Measurements from ENCODE around the gene NBEA.

GRCh38 chr13:34943436-34944273, 1.6 kb downstream of the NBEA start:
- TF ChIP-seq CTCF (IDR thresholded peaks at IDR 0.05) (no peak), POLR2A (IDR thresholded peaks at IDR 0.05) (no peak)

Measured in heart left ventricle (tissue), 13 donors.